Esophagus squamous epithelium (tissue), 5 donors: ENCODE results near the gene ACOT9. TPM values are rescaled to one million over a fixed set of nuclear protein-coding genes. Genes with fewer than 3 reads are reported as not detected.

ENCODE experiments used
- DNase-seq: peaks from one replicate; lab custom pipeline; 2025; lab: John Stamatoyannopoulos, UW
- H3K27ac ChIP-seq, 4 donors: fragments of 200-600 bp; sonication (generic); one replicate each; pipeline ENCODE4 v1.5.1; 2016 to 2019; ENCODE audit warnings: mild to moderate bottlenecking in 1 of 4
- H3K27me3 ChIP-seq, 4 donors: fragments of 200-600 bp; sonication (generic); 1 replicate in 3 of 4; 2 replicates in 1 of 4; pipeline versions ENCODE4 v1.5.1 to v1.6.0; 2017 to 2021; ENCODE audit warnings: antibody characterized with exemption in 1 of 4
- H3K36me3 ChIP-seq, 3 donors: fragments of 200-600 bp; sonication (generic); one replicate each; pipeline ENCODE4 v1.5.1; 2016 to 2019
- H3K4me1 ChIP-seq, 3 donors: fragments of 200-600 bp; sonication (generic); one replicate each; pipeline ENCODE4 v1.5.1; 2017 to 2019
- H3K4me3 ChIP-seq, 4 donors: fragments of 200-600 bp; sonication (generic); 1 replicate in 3 of 4; 2 replicates in 1 of 4; pipeline ENCODE4 v1.5.1; 2016 to 2019; ENCODE audit warnings: mild to moderate bottlenecking in 2 of 4, moderate library complexity in 1 of 4
- H3K9me3 ChIP-seq, 3 donors: fragments of 200-600 bp; sonication (generic); one replicate each; pipeline ENCODE4 v1.5.1; 2016 to 2019
- CTCF ChIP-seq, 6 experiments: fragments of 450-650 bp in 4 of 6; fragments of 200-600 bp in 2 of 6; sonication (generic) in 2 of 6; IDR thresholded peaks; one replicate each; pipeline ENCODE4 v1.5.1; 2016 to 2019; ENCODE audit warnings: antibody characterized with exemption in 6 of 6, mild to moderate bottlenecking in 4 of 6, moderate library complexity in 4 of 6
- POLR2A ChIP-seq, 4 donors: fragments of 450-650 bp; IDR thresholded peaks; one replicate each; pipeline ENCODE4 v1.6.1; 2017; ENCODE audit warnings: antibody characterized with exemption in 4 of 4, mild to moderate bottlenecking in 4 of 4, moderate library complexity in 3 of 4
- WGBS, 2 donors: methylation state at CpG; one replicate each; pipeline ENCODE4 v1.1.5; 2018; 5-methylcytosine and 5-hydroxymethylcytosine counted together
- intact Hi-C: fragments of 100-400 bp; cut with DNase I; formaldehyde crosslinking; loops from one replicate; pipeline ENCODE4 v1.15.0; 2022
- total RNA-seq, 4 donors: library from RNA; depleted of rRNA; stranded (reverse); fragments of >200 nt; gene quantifications; one replicate each; pipeline ENCODE4 v1.1.0, GENCODE V29; 2016
- donor health status: DM: yes; HTN: yes; CAD: no.

ACOT9 gene
- total RNA-seq, 4 donors from 2014 or later: 5.4 to 30.9 (median 14.8) TPM

DNA sequence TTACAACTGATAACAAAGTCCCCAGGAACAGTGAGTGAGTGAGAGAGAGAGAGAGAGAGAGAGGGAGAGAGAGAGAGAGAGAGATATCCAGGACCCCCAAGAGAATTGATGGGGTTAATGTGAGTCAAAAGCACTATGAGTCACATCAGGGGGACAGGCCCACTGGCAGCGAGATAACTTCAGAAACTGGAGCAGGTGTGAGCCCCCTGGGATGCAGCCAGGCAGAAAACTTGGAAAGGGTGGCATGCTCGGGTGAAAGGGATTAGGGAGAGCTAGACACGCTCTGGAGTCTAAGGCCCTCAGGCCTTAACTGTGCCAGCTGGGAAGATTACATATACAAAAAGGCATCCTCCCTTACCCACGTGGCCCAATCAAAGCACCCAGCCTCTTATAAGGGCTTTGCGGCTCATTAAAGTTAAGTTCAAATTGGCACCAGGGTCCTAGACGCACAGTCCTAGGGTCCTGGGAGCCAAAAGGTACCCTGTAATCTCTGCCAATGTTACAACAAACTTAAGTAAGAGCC, 841 bp downstream of the ACOT9 start:
- intact Hi-C loops: no loop called here
- H3K36me3 ChIP-seq: no peaks in the 10 kb centered on the region
- no peaks in the 10 kb centered on the region for H3K9me3 ChIP-seq
- peak overlapping the region; percentile 90 to 94 (median 93) for H3K27ac ChIP-seq
- DNase-seq: no peak
- no peaks in the 10 kb centered on the region for H3K27me3 ChIP-seq
- peaks cover 0 to 22% (median 0%) of the 10 kb centered on the region in 3 donors for H3K4me1 ChIP-seq
- WGBS, 2 donors: 0 to 33% methylated on average over 4 to 6 of the region's 6 CpGs
- TF ChIP-seq POLR2A (IDR thresholded peaks at IDR 0.05) (peak in 1 of 4 donors; percentile 29), CTCF (IDR thresholded peaks at IDR 0.05) (no peak)
- peak overlapping the region; percentile 59 to 72 (median 64) for H3K4me3 ChIP-seq

DNA sequence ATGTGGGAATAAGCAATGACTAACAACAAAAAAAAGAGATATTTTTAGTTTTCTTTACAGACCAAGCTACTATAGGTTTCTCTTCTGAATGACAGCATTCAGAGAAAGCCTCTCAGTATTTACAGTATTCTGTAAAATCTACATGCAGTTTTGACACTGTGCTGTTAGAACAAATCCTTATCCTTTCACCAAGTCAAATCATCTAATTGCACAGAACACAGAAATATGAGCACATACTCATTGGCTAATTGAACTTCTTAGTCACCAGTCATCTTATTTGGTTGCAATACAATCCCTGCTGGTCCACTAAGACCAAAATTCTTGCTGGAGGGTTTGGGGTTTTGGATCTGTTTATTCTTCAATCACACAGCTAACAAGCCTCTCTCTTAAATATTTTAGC, 5.7 kb downstream of the ACOT9 start:
- intact Hi-C loops: no loop called here
- DNase-seq: no peak
- TF ChIP-seq POLR2A (IDR thresholded peaks at IDR 0.05) (no peak), CTCF (IDR thresholded peaks at IDR 0.05) (no peak)

GRCh38 chrX:23736030-23736429, 7.0 kb downstream of the ACOT9 start:
- H3K4me1 ChIP-seq: no peaks in the 10 kb centered on the region
- DNase-seq: no peak
- H3K36me3 ChIP-seq: peaks cover 0 to 12% (median 0%) of the 10 kb centered on the region in 3 donors
- 49 to 59% methylated on average over 3 of the region's 3 CpGs for WGBS, 2 donors
- no peaks in the 10 kb centered on the region for H3K27me3 ChIP-seq
- intact Hi-C loops: no loop called here
- no peaks in the 10 kb centered on the region for H3K9me3 ChIP-seq
- H3K4me3 ChIP-seq: no peak overlapping the region
- H3K27ac ChIP-seq: no peak overlapping the region
- TF ChIP-seq CTCF (IDR thresholded peaks at IDR 0.05) (no peak), POLR2A (IDR thresholded peaks at IDR 0.05) (no peak)

More for the DNA sequence above, 5.7 kb downstream of the ACOT9 start:
- Histone ChIP-seq H3K4me1 (peaks cover 0 to 12% (median 0%) of the 10 kb centered on the region in 3 donors), H3K36me3 (peaks cover 0 to 6% (median 0%) of the 10 kb centered on the region in 3 donors), H3K27ac (no peak overlapping the region), H3K4me3 (no peak overlapping the region), H3K9me3 (no peaks in the 10 kb centered on the region), H3K27me3 (no peaks in the 10 kb centered on the region)

- intact Hi-C loops: no loop called here
- WGBS, 2 donors: 45 to 67% methylated on average over 5 of the region's 5 CpGs
- TF ChIP-seq POLR2A (IDR thresholded peaks at IDR 0.05) (no peak), CTCF (IDR thresholded peaks at IDR 0.05) (no peak)
These were observed 10.4 kb downstream of the ACOT9 start for GRCh38 chrX:23732704-23733103.

DNA sequence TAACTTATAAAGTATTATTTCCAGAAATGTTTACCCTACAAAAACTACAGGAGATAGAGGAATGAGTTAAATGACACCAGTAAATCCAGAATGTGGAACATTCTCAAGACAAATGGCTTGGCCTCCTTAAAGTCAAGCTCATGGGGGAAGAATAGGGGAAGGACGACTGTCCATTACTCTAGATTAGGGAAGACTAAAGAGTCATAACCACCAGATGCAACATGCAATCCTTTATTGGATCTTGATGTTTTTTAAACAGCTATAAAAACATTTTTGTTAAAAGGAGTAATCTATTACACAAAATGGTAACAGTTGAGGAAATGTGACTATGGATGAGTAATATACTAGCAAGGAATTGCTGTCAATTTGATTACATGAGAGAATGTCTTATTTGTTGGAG, 11.1 kb downstream of the ACOT9 start:
- 69% methylated on average over 1 of the region's 1 CpG; no CpG with 5 or more reads in 1 of the 2 donors for WGBS, 2 donors
- Histone ChIP-seq H3K36me3 (peaks cover 0 to 25% (median 0%) of the 10 kb centered on the region in 3 donors), H3K4me3 (no peak overlapping the region), H3K27me3 (no peaks in the 10 kb centered on the region), H3K27ac (no peak overlapping the region), H3K9me3 (no peaks in the 10 kb centered on the region), H3K4me1 (no peaks in the 10 kb centered on the region)
- TF ChIP-seq POLR2A (IDR thresholded peaks at IDR 0.05) (no peak), CTCF (IDR thresholded peaks at IDR 0.05) (no peak)
- DNase-seq: no peak
- intact Hi-C loops: no loop called here

More at GRCh38 chrX:23732704-23733103, 10.4 kb downstream of the ACOT9 start:
- Histone ChIP-seq H3K36me3 (peaks cover 0 to 25% (median 0%) of the 10 kb centered on the region in 3 donors), H3K27ac (no peak overlapping the region), H3K4me3 (no peak overlapping the region), H3K27me3 (no peaks in the 10 kb centered on the region), H3K4me1 (no peaks in the 10 kb centered on the region), H3K9me3 (no peaks in the 10 kb centered on the region)
- no peak for DNase-seq
